Stimulated activated CD8-positive, alpha-beta memory T cell treated with anti-CD3 and anti-CD28 coated beads, Interleukin-4, amount 100 ng/mL, for 4 hours (primary cell): ENCODE measurements around the gene TBX20.
"Not testable (repeated sequence)": the region's sequence is repeated elsewhere in the genome, so short reads cannot be mapped to it uniquely, and the experiment has no call there.

ENCODE experiments used
- DNase-seq, 2 donors: peaks; one replicate each; pipeline ENCODE4 v3.0.0-alpha.2; 2020; ENCODE audit warnings: low read depth in 2 of 2, low spot score in 1 of 2

The TBX20 gene

DNA sequence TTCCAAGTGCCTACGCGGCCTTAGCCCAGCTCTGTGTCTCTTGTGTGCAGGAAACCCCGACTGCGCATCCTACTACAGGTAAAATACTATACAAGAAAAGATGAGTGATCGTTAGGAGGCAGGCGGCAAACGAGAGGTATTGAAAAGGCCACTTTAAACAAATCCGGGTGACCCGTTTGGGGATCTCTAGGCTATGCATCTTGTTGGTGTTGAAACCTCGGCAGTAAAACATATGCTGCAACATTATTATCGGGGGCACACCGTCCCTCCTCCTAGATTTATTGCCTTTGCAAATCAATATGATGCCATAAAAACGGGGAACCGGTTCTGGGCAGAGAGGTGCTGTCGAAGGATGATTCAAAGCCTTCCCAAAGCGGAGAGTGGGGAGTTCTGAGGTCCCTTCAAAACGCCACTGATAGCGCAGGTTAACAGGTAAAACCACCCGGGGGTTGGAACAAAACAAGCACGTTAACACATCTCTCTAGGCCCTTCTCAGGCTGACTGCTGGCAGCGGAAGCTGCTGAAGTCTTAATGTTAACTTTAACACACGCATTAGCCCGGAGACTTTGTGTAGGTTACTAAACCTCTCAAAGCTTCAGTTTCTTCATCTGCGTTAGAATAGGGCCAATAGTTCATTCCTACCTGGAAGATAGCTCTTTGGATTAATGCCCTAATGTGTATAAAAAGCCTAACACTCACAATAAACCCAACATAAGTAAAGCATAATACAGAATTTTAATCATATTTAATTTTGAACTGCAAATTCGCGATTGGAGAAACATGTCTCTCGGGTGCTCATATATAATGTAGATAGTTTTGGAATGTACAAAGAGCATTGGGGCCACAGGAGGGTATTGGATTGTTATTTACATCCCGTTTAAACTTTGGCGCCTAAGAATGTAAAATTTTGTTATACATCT, 2.6 kb upstream of the TBX20 start:
- DNase-seq = no peak

DNA sequence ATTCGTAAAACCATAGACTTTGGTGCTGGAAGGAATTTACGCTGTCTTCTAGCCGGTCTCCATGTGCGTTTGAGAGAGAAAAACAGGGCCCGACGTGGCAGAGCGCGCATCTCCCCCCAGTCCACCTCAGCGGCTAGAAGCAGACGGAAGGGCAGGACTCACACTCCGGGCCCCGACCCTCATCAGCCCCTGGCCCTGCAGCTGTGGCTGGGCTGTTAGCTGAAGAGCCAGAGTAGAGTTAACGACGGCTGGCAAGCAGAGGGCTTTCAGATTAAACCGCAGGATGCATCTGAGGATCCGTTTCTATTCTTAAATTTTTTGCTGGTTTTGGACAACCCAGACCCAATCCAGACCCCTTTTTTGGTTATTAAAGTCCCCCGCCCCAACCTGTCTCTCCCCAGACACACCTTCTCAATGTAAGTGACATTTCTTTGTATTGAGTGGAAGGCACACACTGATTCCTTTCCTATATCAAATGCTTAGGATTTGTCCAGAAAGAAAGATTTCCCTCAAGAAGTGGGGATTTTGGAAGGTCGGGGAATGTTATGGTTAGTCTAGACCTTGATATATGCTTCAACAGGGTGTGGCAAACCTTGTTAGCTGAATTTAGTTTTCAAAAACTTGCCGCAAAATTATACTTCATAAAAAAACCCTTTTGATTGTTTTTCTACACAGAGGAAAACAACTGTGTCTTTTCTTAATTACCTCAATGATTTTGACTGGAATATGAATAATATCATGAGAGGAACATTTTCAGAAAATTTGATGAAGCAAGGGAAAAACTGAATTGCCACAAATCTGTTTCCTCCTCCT, 1.7 kb upstream of the TBX20 start:
- no peak for DNase-seq

DNA sequence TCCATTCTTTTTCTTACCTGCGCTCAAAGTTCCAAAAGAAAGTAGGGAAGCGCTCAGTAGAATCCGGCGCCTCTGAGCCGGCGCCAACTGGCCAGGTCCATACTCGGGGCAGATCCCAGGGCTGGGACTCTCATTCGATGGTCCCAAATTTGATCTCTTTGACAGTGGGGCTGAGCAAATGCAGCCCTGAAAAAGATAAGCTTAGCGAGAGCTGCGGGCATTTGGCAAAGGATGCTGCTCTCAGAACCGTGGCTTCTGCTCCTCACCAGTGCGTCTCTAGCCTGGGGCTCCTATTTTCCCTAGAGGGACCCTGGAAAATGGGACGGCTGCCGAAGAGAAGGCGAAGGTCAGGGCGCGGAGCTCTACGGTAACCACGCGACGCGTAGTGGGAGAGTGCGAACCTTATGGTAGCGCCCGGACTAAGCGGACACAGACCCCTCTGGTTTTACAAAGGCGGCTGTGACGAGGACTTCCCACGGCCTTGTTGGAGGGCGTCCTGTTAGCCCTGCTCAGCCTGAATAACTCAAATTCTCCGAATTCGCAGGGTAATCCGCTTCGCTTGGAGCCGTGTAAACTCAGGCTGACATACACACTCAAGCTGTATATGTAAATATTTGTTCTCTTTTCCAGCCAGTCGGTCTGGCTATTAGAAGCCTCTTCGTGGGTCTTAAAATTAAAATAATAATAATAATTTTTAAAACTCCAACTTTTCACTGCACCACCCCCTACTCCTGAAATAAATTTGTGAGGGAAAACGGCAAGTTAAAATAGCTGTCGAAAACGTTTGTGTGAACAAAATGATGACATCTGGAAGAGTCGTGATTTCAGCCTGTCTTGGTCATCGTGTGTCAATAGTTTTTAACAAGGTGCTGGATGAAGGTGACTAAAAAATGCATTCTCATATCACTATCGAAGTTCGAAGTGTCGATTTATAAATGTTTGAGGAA, 869 bp upstream of the TBX20 start:
- no peak for DNase-seq

DNA sequence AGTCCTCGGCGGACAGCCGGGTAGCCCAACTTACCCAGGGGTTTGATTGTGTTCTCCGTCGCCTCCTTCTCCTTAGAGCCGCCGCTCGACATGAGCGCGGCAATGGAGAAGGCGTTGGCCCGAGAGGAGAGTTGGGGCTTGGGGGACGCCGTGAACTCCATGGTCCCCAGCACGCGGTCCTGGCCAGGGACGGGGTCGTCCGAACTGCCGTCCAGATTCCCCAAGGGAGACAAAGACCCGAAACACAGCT, 515 bp downstream of the TBX20 start:
- no peak for DNase-seq

DNA sequence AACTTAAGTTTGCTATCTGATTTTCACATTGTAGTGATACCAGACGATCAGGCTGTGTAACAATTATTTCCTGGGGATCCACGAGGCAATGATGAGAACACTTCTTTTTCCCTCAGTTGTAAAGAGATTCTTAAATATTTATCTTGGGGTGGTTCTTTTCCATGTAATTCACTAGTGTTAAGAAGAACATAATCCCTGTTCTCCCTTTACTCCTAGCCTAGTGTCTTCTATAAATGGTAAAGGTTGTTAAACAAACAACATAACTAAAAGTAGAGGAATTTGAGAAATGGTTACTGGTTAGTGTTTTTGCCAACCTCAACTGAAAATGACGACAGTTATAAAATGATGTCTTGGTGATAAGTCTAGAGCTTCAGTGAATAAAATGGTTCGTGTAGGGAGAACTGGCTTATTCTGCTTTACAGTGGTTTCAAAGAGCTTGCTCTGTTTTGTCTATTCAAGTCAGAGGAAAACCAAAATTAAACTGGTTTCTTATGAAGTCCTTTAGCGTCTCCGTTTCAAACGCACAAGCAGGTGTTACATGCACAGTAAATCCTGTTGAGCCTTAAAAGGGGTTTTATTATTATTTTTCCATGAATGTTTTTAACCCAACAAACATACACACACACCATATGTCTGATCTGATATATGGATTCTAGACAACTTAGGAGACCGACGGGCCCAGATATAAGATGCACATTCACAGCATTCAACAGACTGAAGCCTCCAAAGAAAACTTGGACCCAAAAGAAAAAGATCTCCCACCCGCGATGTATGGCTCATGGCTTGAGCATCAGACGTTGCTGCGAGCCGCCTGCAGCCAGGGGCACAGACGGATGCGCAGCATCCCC, 1.1 kb downstream of the TBX20 start:
- no peak for DNase-seq

DNA sequence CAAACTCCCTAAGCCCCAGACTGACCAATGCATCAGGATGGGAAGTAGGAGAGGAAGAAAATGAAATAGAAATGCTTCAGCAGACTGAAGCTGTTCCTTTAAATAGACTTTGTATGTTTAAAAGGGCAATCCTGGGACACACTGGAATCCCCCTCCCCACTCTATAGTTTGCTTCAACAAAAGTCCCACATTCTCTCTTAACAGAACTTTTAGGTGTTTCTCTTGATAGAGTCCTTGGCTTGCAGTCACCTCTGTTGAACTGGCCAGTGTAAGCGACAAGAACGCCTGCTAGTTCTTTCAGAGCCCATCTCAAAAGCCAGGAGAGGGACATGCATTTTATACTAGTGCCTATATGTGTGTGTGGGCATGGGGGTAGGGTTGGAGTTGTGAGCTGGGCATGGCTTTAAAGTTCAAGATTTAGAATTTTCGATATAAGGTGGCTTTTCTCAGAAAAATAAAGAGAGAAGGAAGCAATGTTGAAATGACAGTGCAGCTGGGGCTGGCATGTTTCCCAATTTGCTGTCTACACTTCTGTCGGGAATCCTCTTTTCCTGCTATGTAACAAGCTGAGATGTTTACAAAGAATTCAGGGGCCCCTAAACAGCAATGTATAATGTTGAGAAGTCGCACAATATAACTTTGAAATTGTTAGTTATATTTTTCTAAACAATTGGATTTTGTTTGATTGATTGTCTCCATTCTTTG, 2.1 kb downstream of the TBX20 start:
- DNase-seq = no peak

DNA sequence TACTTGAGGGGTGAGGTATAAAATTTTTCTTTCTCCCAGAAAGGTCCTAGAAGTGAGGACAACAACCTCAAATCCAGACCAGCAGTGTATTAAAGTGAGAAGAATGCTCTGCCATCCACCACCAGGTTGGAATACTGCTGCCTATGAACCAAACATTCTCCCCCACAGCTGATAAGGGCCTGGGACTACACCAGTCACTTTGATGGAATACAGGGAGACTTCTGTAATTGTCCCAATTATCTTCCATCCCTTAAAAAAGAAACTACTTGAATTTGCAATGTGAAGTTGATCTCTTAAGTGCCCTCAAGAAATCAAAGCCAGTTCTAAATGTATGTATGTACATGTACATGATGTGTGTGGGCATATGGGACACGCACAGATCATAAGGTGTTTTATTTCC, 3.0 kb downstream of the TBX20 start:
- no peak for DNase-seq

DNA sequence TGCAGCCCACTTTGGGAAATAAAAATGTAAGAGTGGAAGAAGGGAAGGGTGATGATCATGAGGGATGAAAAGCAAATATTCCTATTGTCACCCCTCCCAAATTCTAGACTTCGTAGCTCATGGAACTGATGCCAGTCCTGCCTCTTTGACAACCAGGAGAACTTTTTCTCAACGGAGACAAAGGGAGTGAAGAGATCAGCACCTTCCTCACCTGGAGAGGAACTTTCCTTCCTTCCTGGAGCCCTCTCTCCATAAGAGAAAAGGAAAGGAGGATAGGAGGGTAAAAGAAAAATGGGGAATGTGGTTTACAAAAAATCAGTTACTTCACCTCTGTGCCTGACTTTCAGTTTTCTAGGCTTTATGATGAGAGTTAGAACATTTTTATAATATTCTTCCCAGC, 3.4 kb downstream of the TBX20 start:
- no peak for DNase-seq

DNA sequence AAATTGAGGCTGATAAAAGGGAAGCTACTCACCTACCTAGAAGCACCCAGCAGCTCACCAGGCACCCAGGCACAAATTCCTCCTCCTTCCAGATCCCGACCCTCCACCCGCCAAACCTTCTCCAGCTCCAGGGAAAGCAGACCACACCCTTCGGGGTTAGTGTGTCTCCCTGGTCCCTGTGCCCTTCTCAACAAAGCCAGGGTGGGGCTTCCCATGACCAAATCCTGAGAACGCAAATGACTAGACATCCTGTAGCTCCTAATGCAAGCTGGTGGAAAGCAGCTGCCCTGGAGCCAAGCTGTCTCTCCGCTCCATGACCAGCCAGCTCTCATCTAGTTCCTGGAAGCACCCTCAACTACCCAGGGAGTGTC, 4.4 kb downstream of the TBX20 start:
- DNase-seq = no peak

DNA sequence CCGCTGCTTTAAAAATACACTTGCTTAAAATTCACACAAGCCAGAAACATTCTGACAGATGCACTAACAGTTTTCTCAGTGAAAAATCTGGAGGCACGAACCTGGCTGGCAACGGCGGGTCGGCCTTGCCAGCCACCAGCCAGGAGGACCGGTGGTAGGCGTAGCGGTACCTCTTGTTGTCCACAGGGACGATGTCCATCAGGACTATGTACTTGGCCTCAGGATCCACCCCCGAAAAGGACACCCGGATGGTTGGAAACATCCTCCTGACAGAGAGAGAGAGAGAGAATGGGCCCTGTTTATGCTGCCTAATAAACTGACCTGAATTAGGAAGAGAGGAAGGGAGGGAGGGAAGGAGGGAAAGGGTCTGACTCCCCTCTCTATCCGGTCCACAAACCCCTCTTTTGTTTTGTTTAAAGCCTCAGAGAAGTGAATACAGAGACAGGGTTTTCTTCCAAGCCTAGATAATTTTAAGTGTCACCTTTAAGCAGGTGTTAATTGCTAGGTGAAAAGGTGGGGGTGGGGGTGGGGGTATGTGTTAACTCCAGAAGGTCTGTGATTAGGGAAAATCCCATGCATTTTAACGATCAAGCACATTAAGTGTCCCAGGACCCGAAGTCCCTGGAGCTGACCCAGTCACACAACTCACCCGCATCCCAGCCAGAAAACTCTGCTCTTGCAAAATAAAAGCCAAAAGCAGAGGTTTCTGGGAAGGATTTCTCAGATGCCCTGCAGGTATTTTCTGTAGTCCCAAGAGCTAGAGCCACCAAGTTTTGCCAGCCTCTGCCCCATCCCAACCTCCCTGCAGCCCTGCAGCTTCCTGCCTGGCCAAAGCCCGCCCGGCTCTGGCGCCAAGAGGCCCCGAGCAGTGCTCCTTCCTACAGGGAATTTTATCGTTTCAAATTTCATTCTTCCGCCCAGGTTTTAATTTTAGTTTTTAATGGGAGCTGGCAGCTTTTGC, 5.0 kb downstream of the TBX20 start:
- DNase-seq = no peak

DNA sequence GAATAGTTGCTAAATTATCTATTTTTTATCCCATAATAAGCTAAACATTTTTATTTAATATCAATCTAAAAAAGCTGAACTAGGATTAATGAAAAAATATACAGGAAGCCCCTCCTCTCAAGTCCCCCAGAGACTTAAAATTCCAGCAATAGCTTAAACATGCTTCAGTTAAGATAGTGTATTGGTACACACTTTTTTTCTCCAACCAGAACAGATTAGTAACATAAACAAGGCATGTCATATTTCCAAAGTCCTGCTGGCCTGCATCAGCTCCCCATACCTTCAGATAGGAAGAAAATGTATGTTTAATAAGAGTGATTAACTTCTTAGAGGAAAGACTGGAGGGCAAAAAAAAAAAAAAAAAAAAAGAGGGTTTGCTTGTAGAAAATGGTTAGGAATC, 7.1 kb downstream of the TBX20 start:
- DNase-seq = no peak

DNA sequence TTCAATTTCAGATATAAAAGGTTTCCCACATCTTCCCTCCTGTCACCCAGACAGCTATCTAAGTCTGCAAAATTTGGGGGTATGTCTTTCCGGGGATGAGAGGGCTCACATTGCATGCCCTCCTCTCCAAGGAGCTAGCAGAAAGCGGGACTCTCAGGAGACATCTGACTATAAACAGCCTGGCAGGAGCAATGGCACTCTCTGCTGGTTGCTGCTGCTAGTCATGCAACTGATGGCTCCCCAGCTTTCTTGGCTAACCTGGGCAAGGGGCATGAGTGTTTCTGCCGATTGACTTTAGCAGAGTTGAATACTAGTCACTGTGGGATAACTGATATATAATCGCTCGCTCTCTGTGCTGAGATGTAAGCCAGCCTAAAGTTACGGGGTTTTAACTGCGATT, 12.0 kb downstream of the TBX20 start:
- DNase-seq = no peak

DNA sequence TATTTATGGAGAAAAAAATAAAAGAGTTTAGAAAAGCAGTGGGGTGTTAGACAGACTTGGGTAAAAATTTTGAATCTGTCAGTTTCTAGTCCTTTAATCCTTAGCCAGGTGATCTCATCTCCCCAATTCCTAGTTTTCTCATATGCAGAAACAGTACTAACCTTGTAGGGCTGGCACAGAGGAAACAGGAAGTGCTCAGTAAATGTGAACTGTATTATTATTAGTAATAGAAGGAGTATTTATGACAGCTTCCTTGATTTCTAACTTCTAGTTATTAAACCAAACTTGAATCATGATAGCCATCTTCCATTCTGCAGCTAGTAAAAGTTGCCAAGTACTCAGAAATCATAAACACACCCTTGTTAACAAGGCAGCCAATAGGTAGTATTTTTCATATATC, 12.5 kb downstream of the TBX20 start:
- DNase-seq = no peak

DNA sequence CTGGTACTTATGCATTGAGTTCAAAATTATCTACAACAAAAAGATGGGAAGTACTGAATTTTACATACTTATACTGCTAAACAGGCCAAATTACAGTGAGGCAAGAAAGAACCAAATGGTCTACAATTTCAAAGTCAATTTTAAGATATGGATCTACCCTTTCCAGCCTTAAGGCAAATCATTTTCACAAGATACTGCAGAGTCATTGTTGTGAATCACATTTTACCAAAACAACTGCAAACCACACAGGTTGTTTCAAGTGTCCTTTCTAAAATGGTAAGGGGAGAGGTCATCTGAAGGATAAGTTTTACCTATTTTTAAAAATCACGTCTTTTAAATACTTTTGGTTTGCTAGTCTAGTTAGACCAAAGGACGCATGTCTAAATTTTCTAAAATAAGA, 12.9 kb downstream of the TBX20 start:
- not testable (repeated sequence) for DNase-seq

DNA sequence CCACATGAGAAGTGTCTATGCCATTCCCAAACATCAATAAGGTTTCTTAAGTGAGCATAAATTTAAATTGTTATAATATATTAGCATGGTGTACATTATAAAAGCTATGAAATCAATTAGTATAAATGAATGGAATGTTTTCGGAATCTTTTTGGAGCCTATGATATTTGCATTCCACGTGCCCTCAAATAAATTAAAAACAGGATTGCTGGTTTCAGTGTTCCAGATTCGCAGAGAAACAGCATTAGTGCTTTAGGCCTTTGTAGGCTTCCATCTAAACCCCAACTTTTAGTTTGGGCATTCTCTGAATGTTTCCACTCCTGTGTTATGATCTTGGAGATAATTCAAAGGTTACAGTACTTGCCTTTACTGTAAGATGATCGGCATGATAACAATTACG, 15.4 kb downstream of the TBX20 start:
- not testable (repeated sequence) for DNase-seq

DNA sequence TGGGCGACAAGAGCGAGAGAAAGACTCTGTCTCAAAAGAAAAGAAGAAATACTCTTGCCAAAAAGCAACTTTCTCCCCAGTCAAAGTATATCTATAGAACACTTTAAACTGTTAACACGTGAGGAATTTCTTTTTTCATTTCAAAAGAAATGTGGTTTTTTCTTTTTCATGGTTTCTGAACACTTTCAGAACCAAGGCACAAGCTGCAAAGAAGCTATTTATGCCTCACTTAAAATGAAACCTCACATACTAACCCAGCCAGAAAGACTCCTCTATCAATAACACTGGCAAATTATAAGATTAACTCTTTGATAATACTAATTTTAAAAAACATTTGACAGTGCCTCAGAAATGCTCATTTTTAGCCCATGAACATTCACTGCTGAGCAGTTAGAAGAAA, 20.9 kb downstream of the TBX20 start:
- DNase-seq = no peak

DNA sequence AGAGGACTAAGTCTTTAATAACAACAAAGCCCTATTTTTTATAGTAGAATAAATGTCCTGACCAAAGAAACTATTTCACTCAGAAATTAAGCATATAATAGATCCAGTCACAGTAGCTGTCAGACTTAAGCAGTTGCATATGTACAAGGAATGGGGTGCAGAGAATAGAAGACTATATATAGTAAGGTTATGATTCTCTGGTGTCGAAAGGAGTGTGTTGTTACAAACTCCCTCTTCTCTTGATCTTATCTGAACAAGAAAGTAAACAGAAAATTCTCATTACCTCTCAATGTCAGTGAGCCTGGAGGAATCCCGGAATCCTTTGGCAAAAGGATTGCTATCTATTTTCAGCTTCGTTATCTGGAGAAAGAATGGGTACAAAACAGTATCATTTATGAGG, 22.7 kb downstream of the TBX20 start:
- not testable (repeated sequence) for DNase-seq

DNA sequence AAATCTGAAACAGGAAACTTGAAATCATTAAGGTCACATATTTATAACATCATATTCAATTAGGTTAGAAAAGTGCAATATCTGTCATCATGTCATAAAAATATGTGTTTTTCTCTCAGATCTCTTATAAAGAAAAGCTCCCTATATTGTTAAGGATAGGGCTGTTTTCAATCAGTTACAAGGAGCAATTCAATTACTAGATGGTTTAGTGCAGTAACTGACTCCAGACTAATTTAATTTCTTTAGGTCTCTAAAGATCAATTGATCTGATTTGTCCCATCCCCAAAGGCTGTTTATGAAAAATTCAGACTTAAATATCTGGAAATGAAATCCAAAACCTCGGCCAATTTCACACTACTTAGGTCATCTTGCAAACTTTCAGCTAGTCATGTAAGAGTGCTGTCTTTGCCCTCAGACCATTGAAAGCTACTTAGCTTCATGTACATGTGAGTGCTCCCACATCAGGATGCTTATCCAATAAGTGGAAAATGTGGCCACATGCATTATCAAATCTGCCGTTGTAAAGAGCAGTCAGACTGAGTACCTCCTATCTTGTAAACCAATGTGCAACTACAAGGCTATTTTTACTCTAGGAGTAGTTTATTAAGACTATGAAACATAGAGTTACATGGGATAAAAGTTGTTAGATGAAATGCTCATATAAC, 24.7 kb downstream of the TBX20 start:
- not testable (repeated sequence) for DNase-seq
